ENCODE measurements around the gene PSORS1C1. TPM values are rescaled to one million over a fixed set of nuclear protein-coding genes. Genes with fewer than 3 reads are reported as not detected.

PSORS1C1 gene
- total and polyA plus RNA-seq, 2 donors, result 0.48 to 6.8 TPM

Small RNA genes within 50 kb of the gene (small RNA-seq; reads per million reads assigned to genes)
- not detected for gene POLR2LP1
- not detected for gene RNU6-1133P

Other genes starting within 250 kb of the PSORS1C1 start
- 33.8 TPM for gene DDR1, start 230.3 kb upstream of the PSORS1C1 start, total RNA-seq
- 44.7 TPM for gene DDR1, start 230.3 kb upstream of the PSORS1C1 start, polyA plus RNA-seq
- 26.2 TPM for gene GTF2H4, start 206.6 kb upstream of the PSORS1C1 start, total RNA-seq
- gene GTF2H4, start 206.6 kb upstream of the PSORS1C1 start, polyA plus RNA-seq, result 25.7 TPM
- gene VARS2, start 200.6 kb upstream of the PSORS1C1 start, total RNA-seq, result 14.4 TPM
- 10.3 TPM for gene VARS2, start 200.6 kb upstream of the PSORS1C1 start, polyA plus RNA-seq
- not detected for gene SFTA2, start 182.6 kb upstream of the PSORS1C1 start, total RNA-seq
- gene SFTA2, start 182.6 kb upstream of the PSORS1C1 start, polyA plus RNA-seq, result not detected
- gene MUCL3, start 173.8 kb upstream of the PSORS1C1 start, total RNA-seq, result not detected
- gene MUCL3, start 173.8 kb upstream of the PSORS1C1 start, polyA plus RNA-seq, result not detected
- gene MUC21, start 131.1 kb upstream of the PSORS1C1 start, total RNA-seq, result not detected
- not detected for gene MUC21, start 131.1 kb upstream of the PSORS1C1 start, polyA plus RNA-seq
- not detected for gene MUC22, start 104.3 kb upstream of the PSORS1C1 start, total RNA-seq
- not detected for gene MUC22, start 104.3 kb upstream of the PSORS1C1 start, polyA plus RNA-seq
- not detected for gene C6orf15, start 2.2 kb upstream of the PSORS1C1 start, total RNA-seq
- gene C6orf15, start 2.2 kb upstream of the PSORS1C1 start, polyA plus RNA-seq, result not detected
- gene CDSN, start 5.6 kb downstream of the PSORS1C1 start, total RNA-seq, result not detected
- not detected for gene CDSN, start 5.6 kb downstream of the PSORS1C1 start, polyA plus RNA-seq
- gene PSORS1C2, start 24.3 kb downstream of the PSORS1C1 start, total RNA-seq, result not detected
- not detected for gene PSORS1C2, start 24.3 kb downstream of the PSORS1C1 start, polyA plus RNA-seq
- gene CCHCR1, start 43.0 kb downstream of the PSORS1C1 start, total RNA-seq, result 18.2 TPM
- gene CCHCR1, start 43.0 kb downstream of the PSORS1C1 start, polyA plus RNA-seq, result 16.0 TPM
- gene TCF19, start 43.8 kb downstream of the PSORS1C1 start, total RNA-seq, result 12.7 TPM
- 7.9 TPM for gene TCF19, start 43.8 kb downstream of the PSORS1C1 start, polyA plus RNA-seq
- gene POU5F1, start 55.9 kb downstream of the PSORS1C1 start, total RNA-seq, result 3.0 TPM
- 4.4 TPM for gene POU5F1, start 55.9 kb downstream of the PSORS1C1 start, polyA plus RNA-seq
- 108 TPM for gene HLA-C, start 157.3 kb downstream of the PSORS1C1 start, total RNA-seq
- gene HLA-C, start 157.3 kb downstream of the PSORS1C1 start, polyA plus RNA-seq, result 351 TPM
- 234 TPM for gene HLA-B, start 242.4 kb downstream of the PSORS1C1 start, total RNA-seq
- 1,074 TPM for gene HLA-B, start 242.4 kb downstream of the PSORS1C1 start, polyA plus RNA-seq

All from urinary bladder (tissue), 2 donors.